Amniotic stem cell (primary cell): ENCODE data around the gene TCF19.

ENCODE experiments used
- DNase-seq: peaks from one replicate; lab custom pipeline; 2025; lab: John Stamatoyannopoulos, UW

Gene TCF19

DNA sequence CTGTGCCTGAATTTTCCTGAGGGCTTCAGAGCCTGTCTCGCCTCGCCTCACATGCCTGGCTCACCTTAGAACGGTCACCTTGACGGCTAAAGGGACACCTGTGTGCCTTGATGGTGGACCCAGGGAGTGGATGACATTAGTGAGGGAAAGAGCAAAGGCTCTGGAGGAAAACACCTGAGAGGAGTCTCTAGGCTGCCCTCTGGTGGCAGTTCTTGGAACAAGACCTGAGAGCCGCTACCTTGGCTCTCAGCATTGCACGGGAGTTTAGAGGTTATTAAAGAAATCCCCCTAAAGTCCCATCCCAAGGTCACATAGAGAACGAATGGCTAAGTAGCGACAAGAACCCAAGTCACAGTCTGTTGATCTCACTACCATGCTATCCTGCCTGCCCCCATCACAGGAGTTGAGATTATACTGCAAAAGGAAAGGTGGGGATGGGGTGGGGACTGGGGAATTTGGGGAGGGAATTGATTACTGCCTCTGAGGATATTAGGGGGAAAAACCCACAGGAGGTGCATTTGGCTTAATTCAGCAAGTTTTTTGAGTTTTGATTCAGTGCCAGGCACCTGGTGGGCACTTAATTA, 30.2 kb upstream of the TCF19 start:
- no peak for DNase-seq

DNA sequence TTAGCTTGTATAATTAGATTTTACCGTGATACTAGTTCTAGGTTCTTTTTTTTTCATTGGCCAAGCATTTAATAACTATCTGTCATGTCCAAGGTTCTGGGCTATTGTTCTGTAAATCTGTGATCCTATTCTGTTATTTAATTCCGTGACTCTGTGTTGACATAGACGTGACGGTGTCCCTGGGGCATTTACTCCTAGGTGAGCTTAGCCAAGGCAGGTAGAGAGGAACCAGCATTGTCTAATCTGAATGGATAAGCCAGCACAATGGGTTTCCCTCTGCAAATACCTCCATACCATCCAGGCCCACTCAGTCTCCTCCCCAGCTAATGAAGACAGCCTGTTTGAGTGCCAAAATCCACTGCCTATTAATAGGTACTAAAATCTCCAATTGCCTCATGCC, 29.3 kb upstream of the TCF19 start:
- DNase-seq: no peak

GRCh38 chr6:31130751-31131150, 27.6 kb upstream of the TCF19 start:
- no peak for DNase-seq

DNA sequence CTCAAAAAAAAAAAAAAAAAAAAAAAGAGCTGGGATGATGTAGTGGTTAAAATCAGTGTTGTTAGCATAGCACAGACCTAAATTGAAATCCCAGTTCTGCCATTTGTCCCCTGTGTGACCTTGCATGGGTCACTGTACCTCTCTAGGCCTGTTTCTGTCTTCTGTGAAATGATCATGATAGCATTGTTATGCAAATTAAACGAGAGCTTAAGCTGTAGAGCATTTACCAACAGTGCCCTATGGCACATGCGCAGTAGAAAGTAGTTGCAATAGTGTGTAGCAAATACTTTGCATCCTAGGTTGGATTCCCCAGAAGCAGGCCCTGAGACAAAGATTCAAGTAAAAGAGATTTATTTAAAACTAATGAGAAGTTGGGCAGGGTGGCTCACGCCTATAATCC, 26.8 kb upstream of the TCF19 start:
- no peak for DNase-seq

DNA sequence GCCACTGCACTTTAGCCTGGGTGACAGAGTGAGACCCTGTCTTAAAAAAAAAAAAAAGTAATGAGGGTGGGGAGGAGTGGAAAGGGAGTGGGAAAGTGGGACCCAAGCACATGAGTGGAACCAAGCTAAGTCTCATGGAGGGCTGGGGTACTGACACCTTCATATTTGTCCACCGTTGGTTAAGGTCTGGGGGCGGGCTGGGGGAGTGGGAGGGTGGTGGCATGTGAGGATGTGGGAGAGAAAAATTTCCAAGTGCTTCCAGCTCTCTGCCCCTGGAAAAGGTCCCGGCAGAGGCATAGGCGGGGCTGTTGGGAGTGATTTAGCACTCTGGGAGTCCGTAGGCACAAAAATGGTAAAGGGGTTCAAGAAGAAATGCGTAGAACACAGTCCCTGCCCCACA, 25.6 kb upstream of the TCF19 start:
- no peak for DNase-seq

DNA sequence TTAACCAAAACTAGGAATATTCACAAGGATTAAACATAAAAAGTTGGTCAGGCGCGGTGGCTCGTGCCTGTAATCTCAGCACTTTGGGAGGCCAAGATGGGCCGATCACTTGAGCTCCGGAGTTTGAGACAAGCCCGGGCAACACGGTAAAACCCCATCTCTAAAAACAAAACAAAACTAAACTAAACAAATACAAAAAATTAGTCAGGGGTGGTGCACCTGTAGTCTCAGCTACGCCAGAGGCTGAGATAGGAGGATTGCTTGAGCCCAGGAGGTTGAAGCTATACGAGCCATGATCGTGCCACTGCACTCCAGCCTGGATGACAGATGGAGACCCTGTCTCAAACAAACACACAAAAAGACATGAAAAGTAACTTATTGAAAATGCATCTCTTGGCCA, 22.7 kb upstream of the TCF19 start:
- no peak for DNase-seq

DNA sequence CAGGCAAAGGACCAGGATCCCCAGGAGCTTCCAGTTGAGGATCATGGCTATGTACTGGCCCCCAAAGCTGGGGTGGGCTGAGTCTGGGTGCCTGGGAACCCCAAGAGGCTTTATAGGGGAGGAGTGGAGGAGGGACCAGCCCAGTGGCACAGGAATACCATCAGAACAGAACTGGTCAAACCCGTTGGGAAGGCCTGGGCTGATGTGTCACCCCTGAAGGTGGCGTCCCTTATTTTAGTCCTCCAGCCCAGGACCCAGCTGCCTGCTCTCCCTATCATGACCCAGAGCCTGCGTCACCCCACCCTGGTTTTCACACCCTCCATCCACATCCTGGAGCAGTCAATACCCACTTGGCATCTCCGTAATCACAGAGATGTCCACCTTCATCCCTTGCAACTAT, 19.4 kb upstream of the TCF19 start, which contains the start of gene PSORS1C2:
PSORS1C2 (minus strand) TSS at position 85 of the 400 bp plus-strand sequence; CDS start at position 45, 40 bp downstream.
- DNase-seq: no peak

- no peak for DNase-seq
Observed at GRCh38 chr6:31139599-31139998, 18.8 kb upstream of the TCF19 start.

DNA sequence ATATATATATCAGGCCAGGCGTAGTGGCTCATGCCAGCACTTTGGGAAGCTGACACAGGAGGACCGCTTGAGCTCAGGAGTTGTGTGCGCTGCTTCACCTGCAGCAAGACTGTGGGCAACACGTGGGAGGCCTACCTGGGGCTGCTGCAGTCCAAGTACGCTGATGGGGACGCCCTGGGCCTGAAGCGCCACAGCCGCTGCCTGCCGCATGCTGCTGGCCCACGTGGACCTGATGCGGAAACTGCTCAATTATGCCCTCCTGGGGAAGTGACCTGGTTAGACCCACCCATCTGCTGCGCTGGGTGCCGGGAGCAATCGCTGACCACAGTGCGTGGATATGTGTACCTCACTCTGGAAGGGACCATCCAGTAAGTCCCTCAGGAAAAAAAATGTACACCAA, 17.7 kb upstream of the TCF19 start:
- DNase-seq: no peak

GRCh38 chr6:31142361-31142761, 16.0 kb upstream of the TCF19 start:
- DNase-seq: no peak

DNA sequence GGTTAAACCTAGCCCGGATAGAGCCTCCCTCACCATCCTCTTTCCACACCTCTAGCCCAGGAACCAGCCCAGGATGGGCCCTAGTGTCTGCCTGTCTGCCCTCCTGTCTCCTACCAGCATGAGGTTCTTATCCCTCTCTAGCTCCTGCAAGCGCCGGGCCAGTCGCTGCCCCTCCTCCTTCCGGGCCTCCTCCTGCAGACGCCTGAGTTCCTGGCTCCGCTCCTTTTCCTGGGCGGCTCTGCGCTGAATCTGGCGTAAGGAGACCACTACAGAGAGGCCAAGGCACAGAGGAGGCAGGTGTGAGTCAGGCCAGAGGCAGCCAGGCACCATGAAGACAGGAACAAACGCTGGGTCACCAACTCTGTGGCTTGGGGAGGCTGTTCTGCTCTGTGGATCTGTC, 15.2 kb upstream of the TCF19 start:
- DNase-seq: peak; percentile 56

DNA sequence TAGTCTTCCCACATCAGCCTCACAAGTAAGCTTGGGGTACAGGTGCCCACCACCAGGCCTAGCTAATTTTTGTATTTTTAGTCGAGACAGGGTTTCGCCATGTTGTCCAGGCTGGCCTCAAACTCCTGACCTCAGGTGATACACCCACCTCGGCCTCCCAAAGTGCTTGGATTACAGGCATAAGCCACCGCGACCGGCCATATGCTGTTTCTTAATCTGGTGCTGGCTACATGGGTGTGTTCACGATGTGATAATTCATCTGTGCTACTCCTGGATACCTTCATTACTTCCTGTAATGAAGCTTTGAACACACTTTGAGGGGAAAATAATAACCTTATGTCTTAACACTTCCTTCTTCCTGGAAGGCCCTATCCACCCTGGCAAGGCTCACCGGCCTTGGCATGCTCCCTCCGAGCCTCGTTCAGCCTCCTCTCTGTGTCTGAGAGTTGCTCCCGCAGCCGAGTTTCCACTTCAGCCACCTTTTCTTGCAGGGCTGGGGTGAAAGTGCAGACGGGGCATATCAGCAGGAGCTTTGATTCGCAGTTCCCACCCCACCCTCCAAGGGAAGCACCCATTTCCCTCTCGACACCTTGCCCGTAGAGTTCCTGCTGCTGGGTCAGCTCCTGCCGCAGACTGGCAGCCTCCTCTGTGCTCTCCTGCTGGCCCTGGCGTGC, 14.0 kb upstream of the TCF19 start:
- no peak for DNase-seq

- no peak for DNase-seq
Observed at GRCh38 chr6:31144970-31145340, 13.4 kb upstream of the TCF19 start.

- DNase-seq: no peak
Observed at GRCh38 chr6:31145386-31145785, 13.0 kb upstream of the TCF19 start.

GRCh38 chr6:31149827-31150447, 8.5 kb upstream of the TCF19 start:
- no peak for DNase-seq

- no peak for DNase-seq
Observed at GRCh38 chr6:31152781-31153180, 5.6 kb upstream of the TCF19 start.

DNA sequence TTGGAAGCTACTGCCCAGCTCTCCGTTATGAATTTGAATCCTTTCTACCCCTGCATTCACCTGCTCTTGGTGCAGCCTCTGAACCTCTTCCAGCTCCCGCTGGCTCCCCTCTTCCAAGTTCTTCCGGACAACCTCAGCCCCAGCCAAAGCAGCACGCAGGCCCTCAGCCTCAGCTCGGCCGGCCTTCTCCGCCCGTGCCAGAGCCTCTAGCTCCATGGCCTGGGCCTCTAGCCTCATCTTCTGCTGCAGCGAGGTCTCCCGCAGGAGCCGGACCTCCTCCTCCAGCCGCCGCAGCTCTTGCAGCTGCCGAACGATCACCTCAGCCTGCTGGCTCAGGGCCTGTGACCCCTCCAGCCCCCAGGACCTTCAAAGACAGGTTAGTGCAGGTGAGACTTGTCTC, 4.0 kb upstream of the TCF19 start:
- DNase-seq: no peak

DNA sequence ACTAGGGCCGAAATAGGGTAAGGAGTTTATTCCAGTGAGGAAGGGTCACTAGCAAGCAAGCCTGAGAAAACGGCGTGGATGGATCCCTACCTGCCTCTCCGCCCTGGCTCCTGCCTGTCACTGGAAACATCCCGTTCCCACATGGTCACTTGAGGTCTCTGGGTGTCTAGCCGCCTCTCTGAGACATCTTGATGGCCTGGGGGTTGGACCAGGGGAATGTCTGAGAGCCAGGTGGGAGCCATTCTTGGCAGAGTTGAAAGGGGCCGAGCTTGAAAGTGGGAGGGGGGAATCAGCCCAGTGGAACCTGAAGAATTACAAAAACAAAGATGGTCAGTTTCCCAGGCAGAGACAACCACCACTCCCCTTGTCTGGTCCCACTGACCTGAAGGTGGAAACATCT, 1.7 kb upstream of the TCF19 start:
- DNase-seq: no peak

DNA sequence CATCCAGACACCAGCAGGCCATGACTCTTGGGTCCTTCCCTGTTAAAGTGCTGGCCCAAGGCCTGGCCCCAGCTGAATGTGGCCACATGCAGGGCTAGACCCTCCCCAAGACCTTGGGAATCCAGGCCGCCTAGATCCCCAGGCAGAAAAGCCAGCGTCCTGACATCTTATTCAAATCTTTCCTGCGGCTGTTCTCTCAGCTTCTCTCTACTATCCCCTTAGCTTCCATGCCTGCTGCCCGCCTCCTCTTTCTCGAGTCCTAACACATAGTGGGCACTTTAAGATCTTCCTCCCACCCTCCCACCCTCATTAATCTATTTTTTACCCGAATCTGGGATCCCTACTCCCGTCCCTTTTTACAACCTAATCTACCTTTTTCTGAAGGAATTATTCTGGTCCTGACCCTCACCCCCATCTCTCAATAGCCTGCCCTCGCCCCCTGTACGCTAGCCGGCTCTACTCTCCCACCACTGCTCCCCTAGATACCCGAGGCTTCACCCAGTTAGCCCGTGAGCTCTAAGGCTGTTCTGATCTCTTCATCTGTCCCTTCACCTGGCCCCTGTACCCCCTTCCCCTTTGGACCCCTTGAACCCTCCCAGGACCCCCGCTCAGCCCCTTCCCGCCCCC, 763 bp upstream of the TCF19 start, which contains the start of gene CCHCR1:
CCHCR1 (minus strand) TSS at position 290 of the 627 bp plus-strand sequence; CDS start at position 88, 202 bp downstream.
- DNase-seq: no peak

DNA sequence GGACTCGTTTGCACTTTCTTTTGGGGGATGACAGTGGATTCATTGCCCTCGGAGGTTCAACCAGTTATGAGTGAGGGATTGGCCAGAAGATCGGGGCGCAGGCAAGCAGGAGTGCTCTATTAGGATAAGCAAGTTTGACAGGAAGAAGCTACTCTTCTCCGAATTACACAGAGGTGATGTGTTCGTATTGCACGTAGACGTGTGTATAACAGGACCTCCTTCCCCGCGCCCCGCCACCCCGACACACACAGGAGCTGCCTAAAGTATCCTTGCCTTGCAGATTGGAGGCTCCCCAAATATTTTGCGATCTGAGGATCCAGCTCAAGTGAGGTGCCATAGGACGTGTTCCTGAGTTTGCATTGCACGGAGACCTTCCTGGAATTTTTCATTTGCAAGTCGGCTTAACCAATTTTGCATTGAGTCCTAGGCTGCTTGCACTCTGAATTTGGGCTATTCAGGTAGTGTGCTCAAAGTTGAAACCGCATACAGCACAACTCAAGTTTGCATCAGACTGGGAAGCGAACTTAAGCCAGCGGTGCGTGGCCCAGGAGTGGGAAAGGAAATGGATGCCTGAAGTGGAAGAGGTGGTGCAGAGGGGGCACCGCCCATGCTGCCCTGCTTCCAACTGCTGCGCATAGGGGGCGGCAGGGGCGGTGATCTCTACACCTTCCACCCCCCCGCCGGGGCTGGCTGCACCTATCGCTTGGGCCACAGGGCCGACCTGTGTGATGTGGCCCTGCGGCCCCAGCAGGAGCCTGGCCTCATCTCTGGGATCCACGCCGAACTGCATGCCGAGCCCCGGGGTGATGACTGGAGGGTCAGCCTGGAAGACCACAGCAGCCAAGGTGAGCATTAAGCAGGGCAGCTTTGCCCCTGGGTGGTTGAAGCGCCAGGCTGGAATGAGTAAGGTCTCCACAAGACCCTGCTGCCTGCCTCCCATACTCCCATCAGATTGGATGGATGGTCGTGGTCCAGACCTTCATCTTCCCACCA, 770 bp downstream of the TCF19 start:
- DNase-seq: no peak

- DNase-seq: no peak
Observed at GRCh38 chr6:31161216-31162126, 3.1 kb downstream of the TCF19 start.
